Fibroblast of lung (primary cell): ENCODE results near the gene HSPG2. TPM values are rescaled to one million over a fixed set of nuclear protein-coding genes. Genes with fewer than 3 reads are reported as not detected.

ENCODE experiments used
- DNase-seq, 2 donors: peaks; one replicate each; pipeline versions ENCODE4 v3.0.0 to v3.0.0-alpha.2; 2010; ENCODE audit warnings: low read depth in 2 of 2
- H2AFZ ChIP-seq: 2 replicates; pipeline ENCODE4 v1.5.1; 2012; ENCODE audit warnings: low read length, control low read depth, inconsistent platforms
- H3K27ac ChIP-seq: 2 replicates; pipeline ENCODE4 v1.5.1; 2011; ENCODE audit warnings: low read length, control low read depth; ENCODE audit not compliant: insufficient read depth
- H3K27me3 ChIP-seq: 2 replicates; pipeline ENCODE4 v1.5.1; 2011; ENCODE audit warnings: mild to moderate bottlenecking, low read length; ENCODE audit not compliant: control insufficient read depth, insufficient read depth
- H3K36me3 ChIP-seq: 2 replicates; pipeline ENCODE4 v1.5.1; 2011; ENCODE audit warnings: low read length; ENCODE audit not compliant: control insufficient read depth, insufficient read depth
- H3K4me1 ChIP-seq: 2 replicates; pipeline ENCODE4 v1.5.1; 2011; ENCODE audit warnings: low read length; ENCODE audit not compliant: control insufficient read depth, insufficient read depth; ENCODE audit errors: extremely low read depth
- H3K4me2 ChIP-seq: 2 replicates; pipeline ENCODE4 v1.5.1; 2011; ENCODE audit warnings: low read length, control low read depth; ENCODE audit not compliant: insufficient read depth; ENCODE audit errors: extremely low read depth
- H3K4me3 ChIP-seq, 4 experiments: fragments of 200-600 bp in 1 of 4; sonication (generic) in 1 of 4; replicated peaks in 1 of 4; 2 replicates each; pipeline ENCODE4 v1.5.1; 2011 to 2016; ENCODE audit warnings: low read length in 4 of 4, low read depth in 3 of 4, mild to moderate bottlenecking in 3 of 4, control low read depth in 2 of 4, inconsistent platforms in 1 of 4, mixed read lengths in 1 of 4; ENCODE audit not compliant: insufficient read depth in 1 of 4; ENCODE audit errors: control extremely low read depth in 1 of 4
- H3K79me2 ChIP-seq: 2 replicates; pipeline ENCODE4 v1.5.1; 2012; ENCODE audit warnings: mild to moderate bottlenecking, low read length, inconsistent platforms; ENCODE audit not compliant: control insufficient read depth, insufficient read depth
- H3K9ac ChIP-seq: 2 replicates; pipeline ENCODE4 v1.5.1; 2011; ENCODE audit warnings: mild to moderate bottlenecking, low read length, control low read depth; ENCODE audit not compliant: insufficient read depth
- H3K9me3 ChIP-seq: 2 replicates; pipeline ENCODE4 v1.5.1; 2012; ENCODE audit warnings: low read depth, low read length; ENCODE audit not compliant: control insufficient read depth, insufficient read depth
- H4K20me1 ChIP-seq: 2 replicates; pipeline ENCODE4 v1.5.1; 2011; ENCODE audit warnings: low read length; ENCODE audit not compliant: control insufficient read depth, insufficient read depth; ENCODE audit errors: extremely low read depth
- EZH2 ChIP-seq: IDR thresholded peaks from 2 replicates; pipeline ENCODE4 v1.5.1; 2012; ENCODE audit warnings: low read length, control low read depth, mild to moderate bottlenecking; ENCODE audit errors: missing control alignments
- polyA plus RNA-seq, 2 donors: library from polyadenylated mRNA; depleted of rRNA in 1 of 2; stranded (reverse) in 1 of 2; unstranded in 1 of 2; fragments of >200 nt; gene quantifications; 2 replicates each; pipeline ENCODE4 v1.2.1, GENCODE V29; 2011 to 2012; ENCODE audit warnings: missing spikeins in 1 of 2
- total RNA-seq: library from RNA; depleted of rRNA; stranded (reverse); fragments of >200 nt; gene quantifications from 2 replicates; pipeline ENCODE4 v1.2.1, GENCODE V29; 2014
- TF ChIP-seq, protein P1 (sequence below), 2 donors: IDR thresholded peaks in 1 of 2; conservative IDR thresholded peaks in 1 of 2; 1 replicate in 1 of 2; 2 replicates in 1 of 2; pipeline ENCODE4 v1.5.1; 2011 to 2012; ENCODE audit warnings: low read length in 2 of 2, control low read depth in 1 of 2, inconsistent platforms in 1 of 2, low read depth in 1 of 2, mild to moderate bottlenecking in 1 of 2

The HSPG2 gene
- total and polyA plus RNA-seq, 2 donors (not counting 1 experiment from before 2014, with no cell fraction given): 40.7 to 88.4 TPM

DNA sequence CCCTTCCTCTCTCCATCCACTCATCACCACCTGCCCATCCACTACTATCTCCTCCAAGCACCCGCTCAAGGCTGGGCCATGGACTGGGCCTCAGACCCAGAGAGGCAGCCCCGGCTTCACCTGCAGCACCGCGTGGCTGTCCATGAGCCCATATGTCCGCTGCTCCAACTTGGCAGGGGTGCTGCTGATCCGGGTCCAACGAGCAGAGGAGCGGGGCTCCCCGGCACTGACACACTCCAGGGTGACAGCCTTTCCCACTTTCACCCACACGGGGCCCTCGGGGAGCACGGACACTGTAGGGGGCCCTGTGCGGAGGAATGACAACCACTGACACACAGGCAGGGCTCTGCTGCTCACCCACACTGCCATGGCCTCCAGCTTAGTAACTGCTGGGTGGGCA lies 96.1 kb downstream of the HSPG2 start:
- H3K27me3 ChIP-seq: no peaks in the 10 kb centered on the region
- H3K4me1 ChIP-seq: no peaks in the 10 kb centered on the region
- no peak overlapping the region for H2AFZ ChIP-seq
- H3K79me2 ChIP-seq: no peaks in the 10 kb centered on the region
- DNase-seq: no peak
- no peaks in the 10 kb centered on the region for H3K9me3 ChIP-seq
- H3K9ac ChIP-seq: no peak overlapping the region
- H3K4me2 ChIP-seq: no peak overlapping the region
- peaks cover 54% of the 10 kb centered on the region for H3K36me3 ChIP-seq
- H4K20me1 ChIP-seq: no peaks in the 10 kb centered on the region
- no peak overlapping the region for H3K27ac ChIP-seq
- H3K4me3 ChIP-seq: no peak overlapping the region
- no peak for TF ChIP-seq EZH2
- TF ChIP-seq, protein P1, sequence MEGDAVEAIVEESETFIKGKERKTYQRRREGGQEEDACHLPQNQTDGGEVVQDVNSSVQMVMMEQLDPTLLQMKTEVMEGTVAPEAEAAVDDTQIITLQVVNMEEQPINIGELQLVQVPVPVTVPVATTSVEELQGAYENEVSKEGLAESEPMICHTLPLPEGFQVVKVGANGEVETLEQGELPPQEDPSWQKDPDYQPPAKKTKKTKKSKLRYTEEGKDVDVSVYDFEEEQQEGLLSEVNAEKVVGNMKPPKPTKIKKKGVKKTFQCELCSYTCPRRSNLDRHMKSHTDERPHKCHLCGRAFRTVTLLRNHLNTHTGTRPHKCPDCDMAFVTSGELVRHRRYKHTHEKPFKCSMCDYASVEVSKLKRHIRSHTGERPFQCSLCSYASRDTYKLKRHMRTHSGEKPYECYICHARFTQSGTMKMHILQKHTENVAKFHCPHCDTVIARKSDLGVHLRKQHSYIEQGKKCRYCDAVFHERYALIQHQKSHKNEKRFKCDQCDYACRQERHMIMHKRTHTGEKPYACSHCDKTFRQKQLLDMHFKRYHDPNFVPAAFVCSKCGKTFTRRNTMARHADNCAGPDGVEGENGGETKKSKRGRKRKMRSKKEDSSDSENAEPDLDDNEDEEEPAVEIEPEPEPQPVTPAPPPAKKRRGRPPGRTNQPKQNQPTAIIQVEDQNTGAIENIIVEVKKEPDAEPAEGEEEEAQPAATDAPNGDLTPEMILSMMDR (conservative IDR thresholded peaks at IDR 0.05 in 1 of 2, IDR thresholded peaks at IDR 0.05 in 1 of 2; ENCODE audit: low read depth in 1 of 2, low read length in 2 of 2): no peak

DNA sequence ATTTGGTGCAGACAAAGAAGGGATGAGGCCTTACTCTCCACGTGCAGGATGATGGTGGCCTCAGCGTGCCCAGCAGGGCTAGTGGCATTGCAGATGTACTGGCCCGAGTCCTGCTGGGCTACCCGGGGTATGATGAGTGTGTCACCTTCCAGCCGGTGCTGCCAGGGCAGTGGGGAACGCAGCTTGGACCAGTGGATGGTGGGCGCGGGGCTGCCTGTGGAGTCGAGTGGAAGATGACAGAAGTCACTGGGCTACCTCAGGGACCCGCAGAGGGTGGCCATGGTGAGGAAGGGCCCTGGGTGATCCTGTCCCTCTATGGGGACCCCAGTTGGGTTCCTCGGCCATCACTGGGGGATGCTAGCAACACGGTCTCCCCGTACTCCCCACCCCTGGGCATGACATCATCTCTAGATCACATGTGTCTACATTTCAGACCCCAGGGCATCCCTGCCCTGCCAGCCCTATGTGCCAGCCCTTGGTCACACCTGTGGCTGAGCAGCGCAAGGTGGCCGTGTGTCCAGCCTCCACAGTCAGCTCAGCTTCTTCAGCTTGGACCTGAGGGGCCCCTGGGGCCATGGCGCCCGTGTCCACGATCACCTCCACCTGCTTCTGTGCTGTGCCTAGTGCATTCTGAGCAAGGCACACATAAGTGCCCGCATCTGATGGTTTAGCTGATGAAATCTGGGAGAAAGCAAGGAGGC lies 97.6 kb downstream of the HSPG2 start:
- Histone ChIP-seq H4K20me1 (no peaks in the 10 kb centered on the region), H3K4me1 (no peaks in the 10 kb centered on the region), H3K4me2 (no peak overlapping the region), H2AFZ (no peak overlapping the region), H3K36me3 (peaks cover 57% of the 10 kb centered on the region), H3K4me3 (no peak overlapping the region), H3K9ac (no peak overlapping the region), H3K9me3 (no peaks in the 10 kb centered on the region), H3K79me2 (no peaks in the 10 kb centered on the region), H3K27ac (no peak overlapping the region), H3K27me3 (no peaks in the 10 kb centered on the region)
- DNase-seq: no peak
- TF ChIP-seq, protein P1 (conservative IDR thresholded peaks at IDR 0.05 in 1 of 2, IDR thresholded peaks at IDR 0.05 in 1 of 2; ENCODE audit: low read depth in 1 of 2, low read length in 2 of 2): no peak
- TF ChIP-seq EZH2: no peak

DNA sequence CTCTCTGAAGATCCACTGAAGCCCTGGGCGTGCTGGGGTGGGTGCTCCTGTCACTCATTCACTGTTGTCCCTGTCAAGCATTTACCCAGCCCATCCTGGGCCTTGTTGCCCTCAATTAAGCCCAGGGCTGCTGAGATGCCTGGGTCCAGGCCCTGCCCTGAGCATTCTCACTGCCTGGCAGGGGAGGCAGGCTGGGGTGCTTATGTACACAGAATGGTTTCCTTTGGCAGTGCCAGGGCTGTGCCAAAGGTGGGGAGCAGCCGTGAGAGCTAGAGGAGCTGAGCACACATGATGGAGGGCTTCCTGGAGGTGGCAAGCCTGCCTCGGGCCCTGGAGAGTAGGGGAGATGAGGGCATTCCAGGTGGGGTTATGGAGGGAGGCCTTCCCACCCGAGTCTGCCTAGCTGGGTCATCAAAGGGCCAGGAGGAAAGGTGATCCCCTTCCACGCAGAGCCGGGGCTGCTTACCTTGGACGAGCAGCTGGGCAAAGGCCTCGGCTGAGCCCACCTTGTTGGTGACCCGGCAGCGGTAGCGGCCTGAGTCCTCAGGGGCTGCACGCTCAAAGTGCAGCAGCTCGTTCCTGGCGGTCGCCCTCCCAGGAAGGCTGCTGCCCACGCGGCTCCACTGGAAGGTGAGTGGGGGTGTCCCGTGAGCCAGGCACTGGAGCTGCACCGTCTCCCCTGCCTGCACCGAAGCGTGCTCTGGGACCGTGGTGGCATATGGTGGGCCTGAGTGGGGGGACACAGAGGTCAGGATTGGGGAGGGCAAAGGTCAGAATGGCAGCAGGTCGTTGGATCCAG lies 98.6 kb downstream of the HSPG2 start:
- H4K20me1 ChIP-seq: no peaks in the 10 kb centered on the region
- no peak overlapping the region for H2AFZ ChIP-seq
- no peak overlapping the region for H3K4me3 ChIP-seq
- peaks cover 60% of the 10 kb centered on the region for H3K36me3 ChIP-seq
- no peaks in the 10 kb centered on the region for H3K9me3 ChIP-seq
- no peaks in the 10 kb centered on the region for H3K4me1 ChIP-seq
- TF ChIP-seq, protein P1 (conservative IDR thresholded peaks at IDR 0.05 in 1 of 2, IDR thresholded peaks at IDR 0.05 in 1 of 2; ENCODE audit: low read depth in 1 of 2, low read length in 2 of 2): no peak
- H3K9ac ChIP-seq: no peak overlapping the region
- H3K79me2 ChIP-seq: no peaks in the 10 kb centered on the region
- no peak overlapping the region for H3K27ac ChIP-seq
- no peak for DNase-seq
- H3K4me2 ChIP-seq: no peak overlapping the region
- no peaks in the 10 kb centered on the region for H3K27me3 ChIP-seq
